Liver (tissue), 9 donors: ENCODE data around the gene ACTN4. TPM values are rescaled to one million over a fixed set of nuclear protein-coding genes. Genes with fewer than 3 reads are reported as not detected.

Experiments
- DNase-seq: peaks from one replicate; pipeline ENCODE4 v3.0.0-alpha.2; 2017; ENCODE audit warnings: low spot score
- H3K27ac ChIP-seq, 2 donors: one replicate each; pipeline ENCODE4 v1.7.0; 2013; ENCODE audit warnings: inconsistent platforms in 2 of 2, low read length in 2 of 2, control low read depth in 1 of 2, low read depth in 1 of 2, mild to moderate bottlenecking in 1 of 2
- H3K27me3 ChIP-seq, 4 donors: one replicate each; pipeline versions ENCODE4 v1.6.1 to v1.7.0; 2013; ENCODE audit warnings: low read length in 3 of 4, inconsistent platforms in 1 of 4, mild to moderate bottlenecking in 1 of 4, moderate library complexity in 1 of 4; ENCODE audit not compliant: control insufficient read depth in 4 of 4, insufficient read depth in 4 of 4
- H3K36me3 ChIP-seq, 4 donors: one replicate each; pipeline versions ENCODE4 v1.6.1 to v1.7.0; 2013; ENCODE audit warnings: low read length in 3 of 4, mild to moderate bottlenecking in 3 of 4, low read depth in 1 of 4, moderate library complexity in 1 of 4; ENCODE audit not compliant: control insufficient read depth in 4 of 4, insufficient read depth in 3 of 4
- H3K4me1 ChIP-seq, 4 donors: one replicate each; pipeline versions ENCODE4 v1.6.1 to v1.7.0; 2013; ENCODE audit warnings: low read length in 3 of 4, mild to moderate bottlenecking in 3 of 4, moderate library complexity in 1 of 4; ENCODE audit not compliant: control insufficient read depth in 4 of 4, insufficient read depth in 4 of 4
- H3K4me3 ChIP-seq, 3 donors: one replicate each; pipeline versions ENCODE4 v1.6.1 to v1.7.0; 2013; ENCODE audit warnings: low read length in 3 of 3, control low read depth in 1 of 3, low read depth in 1 of 3, mild to moderate bottlenecking in 1 of 3
- H3K9ac ChIP-seq, 2 donors: one replicate each; pipeline ENCODE4 v1.7.0; 2013; ENCODE audit warnings: low read length in 2 of 2, mild to moderate bottlenecking in 2 of 2, moderate library complexity in 2 of 2, control low read depth in 1 of 2, low read depth in 1 of 2
- H3K9me3 ChIP-seq, 4 donors: one replicate each; pipeline versions ENCODE4 v1.6.1 to v1.7.0; 2013; ENCODE audit warnings: low read length in 3 of 4; ENCODE audit not compliant: control insufficient read depth in 4 of 4
- ATF3 ChIP-seq: IDR thresholded peaks from 2 replicates; pipeline ENCODE4 v1.6.1; 2016; ENCODE audit warnings: antibody characterized with exemption
- EGR1 ChIP-seq, 2 donors: IDR thresholded peaks; 2 replicates each; pipeline ENCODE4 v1.6.1; 2016 to 2018; ENCODE audit warnings: antibody characterized with exemption in 2 of 2, low read depth in 2 of 2
- FOXA1 ChIP-seq: IDR thresholded peaks from 2 replicates; pipeline ENCODE4 v1.6.1; 2016; ENCODE audit warnings: antibody characterized with exemption
- GABPA ChIP-seq, 2 donors: IDR thresholded peaks in 1 of 2; conservative IDR thresholded peaks in 1 of 2; 2 replicates each; pipeline ENCODE4 v1.6.1; 2016; ENCODE audit warnings: antibody characterized with exemption in 2 of 2, mild to moderate bottlenecking in 1 of 2, moderate library complexity in 1 of 2
- HNF4G ChIP-seq: IDR thresholded peaks from 2 replicates; pipeline ENCODE4 v1.6.1; 2016; ENCODE audit warnings: antibody characterized with exemption
- JUND ChIP-seq, 2 donors: IDR thresholded peaks; 2 replicates each; pipeline ENCODE4 v1.6.1; 2016; ENCODE audit warnings: antibody characterized with exemption in 2 of 2
- NR2F2 ChIP-seq: IDR thresholded peaks from 2 replicates; pipeline ENCODE4 v1.6.1; 2016; ENCODE audit warnings: antibody characterized with exemption
- RXRA ChIP-seq, 2 donors: IDR thresholded peaks; 2 replicates each; pipeline ENCODE4 v1.6.1; 2017 to 2018; ENCODE audit warnings: antibody characterized with exemption in 2 of 2, mild to moderate bottlenecking in 1 of 2
- SP1 ChIP-seq: IDR thresholded peaks from 2 replicates; pipeline ENCODE4 v1.6.1; 2018; ENCODE audit warnings: antibody characterized with exemption, mild to moderate bottlenecking
- YY1 ChIP-seq: IDR thresholded peaks from 2 replicates; pipeline ENCODE4 v1.6.1; 2016; ENCODE audit warnings: antibody characterized with exemption, mild to moderate bottlenecking
- ZBTB33 ChIP-seq: IDR thresholded peaks from 2 replicates; pipeline ENCODE4 v1.6.1; 2016; ENCODE audit warnings: antibody characterized with exemption
- WGBS: extraction: QIAGEN DNeasy Blood & Tissue Kit; methylation state at CpG from one replicate; pipeline ENCODE4 v1.1.7; 2013; 5-methylcytosine and 5-hydroxymethylcytosine counted together
- polyA plus RNA-seq, 2 donors: library from polyadenylated mRNA; stranded (reverse) in 1 of 2; unstranded in 1 of 2; fragments of 200-250 nt in 1 of 2; fragments of >200 nt in 1 of 2; fragmentation: Nextera tagmentation in 1 of 2; extraction: Ambion mirVana in 1 of 2; gene quantifications; one replicate each; pipeline versions ENCODE4 v1.2.1 to v1.2.3, GENCODE V29; 2013 to 2015
- total RNA-seq, 2 donors: library from RNA; depleted of rRNA; stranded (reverse); fragments of >200 nt; gene quantifications; one replicate each; pipeline ENCODE4 v1.2.3, GENCODE V29; 2014
- TF ChIP-seq, protein P1 (sequence below): IDR thresholded peaks from 2 replicates; pipeline ENCODE4 v1.6.1; 2016; ENCODE audit warnings: antibody characterized with exemption, mild to moderate bottlenecking
- donor health status: healthy.
- donor health status: healthy.
- donor health status: healthy.
- donor health status: healthy.
- donor health status: healthy.

The ACTN4 gene
- total and polyA plus RNA-seq, 4 donors, result 35.4 to 164 (median 98.7) TPM

GRCh38 chr19:38617283-38617763 lies 30.1 kb upstream of the ACTN4 start (continued):
- no peak for TF ChIP-seq RXRA (IDR thresholded peaks at IDR 0.05)
- TF ChIP-seq HNF4G, result no peak
- no peak for TF ChIP-seq ATF3
- no peak for TF ChIP-seq JUND (IDR thresholded peaks at IDR 0.05)
- no peak for TF ChIP-seq NR2F2
- TF ChIP-seq EGR1 (IDR thresholded peaks at IDR 0.05; ENCODE audit: low read depth in 2 of 2), result no peak

DNA sequence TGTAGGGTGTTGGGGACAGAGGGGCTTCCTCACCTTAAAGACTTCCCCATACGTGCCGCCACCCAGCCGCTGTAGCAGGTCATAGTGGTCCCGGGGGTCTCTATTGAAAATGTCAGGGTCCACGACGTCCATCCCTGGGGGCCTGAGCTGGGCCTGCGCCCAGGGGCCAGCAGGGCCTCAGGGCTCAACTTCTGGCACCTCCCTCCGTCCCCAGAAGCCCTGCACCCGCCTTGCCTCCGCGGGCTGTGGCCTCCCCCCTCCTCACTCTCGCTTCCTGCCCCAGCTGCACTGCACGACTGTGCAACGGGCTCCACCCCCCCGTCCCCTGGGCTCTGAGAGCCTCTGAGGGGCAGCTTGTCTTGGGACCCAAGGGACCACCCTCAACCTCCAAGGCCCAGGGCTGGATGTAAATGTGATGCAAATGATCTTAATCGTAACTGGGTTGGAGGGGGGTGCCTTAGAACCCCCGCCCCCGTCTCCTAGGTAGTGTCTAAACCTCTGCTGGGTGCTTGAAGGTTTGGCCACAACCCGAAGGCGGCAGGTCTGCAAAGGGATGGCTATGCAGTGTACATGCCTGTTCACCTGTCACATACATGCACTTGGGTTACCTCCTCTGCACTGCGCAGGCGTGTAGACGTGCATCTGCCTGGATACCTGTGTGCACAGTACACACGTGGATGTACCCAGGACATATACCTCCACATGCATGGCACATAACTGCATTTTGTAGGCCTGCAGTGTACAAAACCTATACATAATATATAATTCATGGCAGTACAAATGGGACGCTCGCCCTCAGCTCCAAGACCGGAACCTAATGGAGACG lies 29.5 kb upstream of the ACTN4 start, which contains the start of gene MAP4K1:
Gene MAP4K1 (minus strand): TSS at position 190 of the 826 bp plus-strand sequence. CDS start 58 bp downstream, at position 132.
- no peaks in the 10 kb centered on the region for H3K9me3 ChIP-seq
- peak within 1 kb of the TSS; percentile 51 to 79 for H3K27ac ChIP-seq
- H3K36me3 ChIP-seq, result peaks cover 2 to 26% (median 15%) of the 10 kb centered on the region in 4 donors
- peaks cover 2 to 20% (median 15%) of the 10 kb centered on the region in 4 donors for H3K4me1 ChIP-seq
- TF ChIP-seq EGR1 (IDR thresholded peaks at IDR 0.05; ENCODE audit: low read depth in 2 of 2), result no peak
- TF ChIP-seq, protein P1, sequence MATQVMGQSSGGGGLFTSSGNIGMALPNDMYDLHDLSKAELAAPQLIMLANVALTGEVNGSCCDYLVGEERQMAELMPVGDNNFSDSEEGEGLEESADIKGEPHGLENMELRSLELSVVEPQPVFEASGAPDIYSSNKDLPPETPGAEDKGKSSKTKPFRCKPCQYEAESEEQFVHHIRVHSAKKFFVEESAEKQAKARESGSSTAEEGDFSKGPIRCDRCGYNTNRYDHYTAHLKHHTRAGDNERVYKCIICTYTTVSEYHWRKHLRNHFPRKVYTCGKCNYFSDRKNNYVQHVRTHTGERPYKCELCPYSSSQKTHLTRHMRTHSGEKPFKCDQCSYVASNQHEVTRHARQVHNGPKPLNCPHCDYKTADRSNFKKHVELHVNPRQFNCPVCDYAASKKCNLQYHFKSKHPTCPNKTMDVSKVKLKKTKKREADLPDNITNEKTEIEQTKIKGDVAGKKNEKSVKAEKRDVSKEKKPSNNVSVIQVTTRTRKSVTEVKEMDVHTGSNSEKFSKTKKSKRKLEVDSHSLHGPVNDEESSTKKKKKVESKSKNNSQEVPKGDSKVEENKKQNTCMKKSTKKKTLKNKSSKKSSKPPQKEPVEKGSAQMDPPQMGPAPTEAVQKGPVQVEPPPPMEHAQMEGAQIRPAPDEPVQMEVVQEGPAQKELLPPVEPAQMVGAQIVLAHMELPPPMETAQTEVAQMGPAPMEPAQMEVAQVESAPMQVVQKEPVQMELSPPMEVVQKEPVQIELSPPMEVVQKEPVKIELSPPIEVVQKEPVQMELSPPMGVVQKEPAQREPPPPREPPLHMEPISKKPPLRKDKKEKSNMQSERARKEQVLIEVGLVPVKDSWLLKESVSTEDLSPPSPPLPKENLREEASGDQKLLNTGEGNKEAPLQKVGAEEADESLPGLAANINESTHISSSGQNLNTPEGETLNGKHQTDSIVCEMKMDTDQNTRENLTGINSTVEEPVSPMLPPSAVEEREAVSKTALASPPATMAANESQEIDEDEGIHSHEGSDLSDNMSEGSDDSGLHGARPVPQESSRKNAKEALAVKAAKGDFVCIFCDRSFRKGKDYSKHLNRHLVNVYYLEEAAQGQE, result no peak
- no peak for TF ChIP-seq GABPA (IDR thresholded peaks at IDR 0.05 in 1 of 2, conservative IDR thresholded peaks at IDR 0.05 in 1 of 2)
- no peak for TF ChIP-seq FOXA1
- TF ChIP-seq JUND (IDR thresholded peaks at IDR 0.05), result no peak
- no peak for TF ChIP-seq YY1
- TF ChIP-seq ATF3, result no peak
- TF ChIP-seq ZBTB33, result no peak
- TF ChIP-seq SP1, result no peak
- WGBS, result 44% methylated on average over 28 of the region's 28 CpGs
- no peak for DNase-seq
- peak within 1 kb of the TSS; percentile 71 to 96 (median 81) for H3K4me3 ChIP-seq
- H3K27me3 ChIP-seq, result no peaks in the 10 kb centered on the region
- peak within 1 kb of the TSS; percentile 47 to 83 for H3K9ac ChIP-seq
